Stimulated activated CD8-positive, alpha-beta memory T cell treated with anti-CD3 and anti-CD28 coated beads, Interleukin-15, amount 100 ng/mL, for 4 hours (primary cell): ENCODE results near the gene PLCXD3.

Experiments
- DNase-seq, 2 donors: peaks; one replicate each; pipeline ENCODE4 v3.0.0-alpha.2; 2020; ENCODE audit warnings: low read depth in 2 of 2

PLCXD3 gene

DNA sequence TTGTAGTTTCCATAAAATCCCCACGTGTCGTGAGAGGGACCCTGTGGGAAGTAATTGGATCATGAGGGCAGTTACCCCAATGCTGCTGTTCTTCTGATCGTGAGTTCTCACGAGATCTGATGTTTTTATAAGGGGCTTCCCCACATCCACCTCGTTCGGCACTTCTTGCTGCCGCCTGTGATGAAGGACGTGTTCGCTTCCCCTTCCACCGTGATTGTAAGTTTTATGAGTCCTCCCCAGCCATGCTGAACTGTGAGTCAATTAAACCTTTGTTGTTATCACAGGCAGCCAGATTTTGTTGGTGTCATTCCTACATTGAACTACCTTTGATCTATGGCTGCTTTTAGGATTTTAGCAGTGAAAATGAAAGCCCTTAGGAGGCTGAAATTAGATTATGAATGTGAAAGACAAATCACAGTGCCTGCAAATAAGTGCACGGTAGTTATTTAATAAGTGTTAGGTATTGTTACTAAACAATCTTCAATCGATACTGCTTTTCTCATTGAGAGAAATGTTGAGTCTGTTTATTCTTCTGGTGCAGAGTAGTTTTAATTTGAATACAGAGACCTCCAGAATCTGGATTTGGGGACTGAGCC, 229.1 kb downstream of the PLCXD3 start:
- DNase-seq, result no peak

GRCh38 chr5:41279040-41279439, 231.4 kb downstream of the PLCXD3 start:
- no peak for DNase-seq

DNA sequence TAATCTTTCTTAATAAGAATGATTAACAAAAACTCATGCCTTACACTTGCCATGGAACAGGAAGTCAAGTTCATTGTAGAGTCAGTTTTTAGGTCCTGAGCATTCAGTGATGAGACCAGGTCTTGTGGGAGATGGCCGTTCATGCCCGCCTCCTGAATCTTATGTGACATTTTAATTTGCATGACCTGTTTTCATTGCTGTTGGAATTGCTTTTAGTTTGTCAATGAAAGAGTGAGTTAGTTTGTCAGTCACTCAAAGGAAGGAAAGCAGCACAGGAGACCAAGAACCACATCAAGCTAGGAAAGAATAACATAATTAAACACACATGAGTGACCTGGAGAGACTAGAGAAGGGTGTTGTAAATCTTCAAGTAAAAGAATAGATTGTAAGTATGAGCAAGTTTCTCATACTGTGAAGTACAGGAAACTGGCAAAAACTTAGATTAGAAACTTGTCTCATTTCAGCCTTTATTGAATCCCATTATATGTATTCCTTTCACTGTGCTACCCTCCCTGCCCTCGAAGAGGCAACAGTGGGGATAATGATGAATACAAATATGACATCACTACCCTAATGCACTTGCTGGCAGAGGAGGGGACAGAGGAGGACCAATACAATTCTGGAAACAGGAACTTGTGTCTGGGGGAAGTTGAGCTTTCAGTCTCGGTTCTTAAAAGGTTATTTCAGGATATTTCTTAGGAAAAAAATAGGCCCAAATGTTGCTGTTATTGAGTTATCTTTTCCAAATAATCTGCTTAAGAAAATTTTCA, 232.7 kb downstream of the PLCXD3 start:
- no peak for DNase-seq

- no peak for DNase-seq
Measured at GRCh38 chr5:41275813-41276512, 234.4 kb downstream of the PLCXD3 start.

GRCh38 chr5:41270423-41271251, 239.8 kb downstream of the PLCXD3 start:
- no peak for DNase-seq

DNA sequence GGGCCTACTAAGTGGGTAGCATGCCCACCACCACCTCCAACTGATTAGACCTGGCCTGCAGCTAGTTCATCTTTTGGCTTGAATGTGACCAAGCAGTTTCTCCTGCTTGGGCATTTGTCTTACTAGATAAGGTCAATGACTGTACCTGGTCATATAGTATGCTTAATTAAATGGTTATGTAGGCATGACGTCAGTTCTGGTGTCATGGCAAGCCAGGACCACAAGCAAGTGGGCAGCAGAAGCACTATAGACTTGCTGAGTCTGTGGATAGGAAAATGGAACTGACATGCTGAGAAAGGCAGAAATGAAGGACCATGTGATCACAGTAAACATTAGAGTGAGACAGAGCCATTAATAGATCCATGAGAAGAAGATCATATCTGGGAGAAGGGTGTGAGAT, 241.5 kb downstream of the PLCXD3 start:
- DNase-seq, result no peak

DNA sequence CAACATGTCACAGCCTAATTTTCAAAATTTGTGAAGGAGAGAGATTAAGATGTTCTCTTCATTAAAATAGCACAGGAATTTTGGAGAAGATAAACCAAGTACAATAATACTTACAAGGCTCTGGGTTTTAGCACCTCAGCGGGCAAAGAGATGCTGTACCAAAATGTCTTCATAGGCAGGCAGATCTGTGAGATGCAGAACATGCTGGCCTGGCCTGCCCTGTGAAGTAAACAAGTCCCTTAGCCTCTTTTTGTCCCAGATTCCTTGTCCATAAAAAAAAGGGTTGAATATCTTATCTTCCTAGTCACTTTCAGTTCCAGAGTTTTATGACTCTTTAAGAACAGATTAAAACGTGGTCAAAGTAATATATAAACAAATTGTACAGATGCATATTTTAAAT, 244.0 kb downstream of the PLCXD3 start:
- DNase-seq, result no peak

DNA sequence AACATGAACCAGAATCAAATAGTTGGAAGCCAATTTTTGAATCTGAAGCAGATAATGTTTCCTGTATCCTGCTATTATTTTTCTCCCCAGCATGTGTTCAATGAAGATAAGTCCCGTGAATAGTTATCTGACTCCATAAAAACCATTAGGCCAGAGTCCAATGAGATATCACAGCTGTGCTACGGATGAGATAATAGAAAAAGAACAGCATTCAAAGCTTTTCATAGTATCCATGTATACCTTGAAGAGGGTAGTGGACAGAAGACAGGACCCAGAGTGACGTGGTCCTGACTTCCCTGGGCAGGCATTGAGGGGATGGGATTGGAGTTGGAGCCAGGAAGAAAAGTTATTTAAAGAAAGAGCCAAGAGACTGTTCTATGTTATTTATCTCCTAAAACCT, 246.4 kb downstream of the PLCXD3 start:
- no peak for DNase-seq

DNA sequence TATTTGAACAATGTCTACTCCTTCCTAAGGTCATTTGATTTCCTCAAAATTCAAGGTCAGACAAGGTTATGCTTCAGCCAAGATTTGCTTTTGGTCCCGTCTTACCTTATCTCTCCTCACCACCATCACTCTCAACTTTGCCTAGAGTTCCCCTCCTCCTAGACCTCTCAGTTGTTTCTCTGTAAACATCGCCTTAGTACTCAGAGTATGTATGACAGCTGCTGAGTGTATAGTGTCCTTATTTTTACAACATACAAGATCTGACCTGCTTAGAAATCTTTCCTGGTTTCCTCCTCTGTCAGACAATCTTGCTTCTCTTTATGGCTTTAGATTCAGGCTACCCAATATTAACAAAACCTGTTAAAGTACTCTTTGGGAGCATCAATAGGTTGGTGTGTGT, 247.1 kb downstream of the PLCXD3 start:
- DNase-seq, result no peak
